SH-SY5Y (cell line): ENCODE measurements around the gene TMEM119.

Experiments
- GATA2 ChIP-seq: IDR thresholded peaks from 2 replicates; pipeline ENCODE4 v1.6.1; 2011; ENCODE audit warnings: mild to moderate bottlenecking, low read depth, low read length
- GATA3 ChIP-seq: IDR thresholded peaks from 2 replicates; pipeline ENCODE4 v1.6.1; 2011; ENCODE audit warnings: low read depth, mild to moderate bottlenecking, low read length, moderate library complexity

DNA sequence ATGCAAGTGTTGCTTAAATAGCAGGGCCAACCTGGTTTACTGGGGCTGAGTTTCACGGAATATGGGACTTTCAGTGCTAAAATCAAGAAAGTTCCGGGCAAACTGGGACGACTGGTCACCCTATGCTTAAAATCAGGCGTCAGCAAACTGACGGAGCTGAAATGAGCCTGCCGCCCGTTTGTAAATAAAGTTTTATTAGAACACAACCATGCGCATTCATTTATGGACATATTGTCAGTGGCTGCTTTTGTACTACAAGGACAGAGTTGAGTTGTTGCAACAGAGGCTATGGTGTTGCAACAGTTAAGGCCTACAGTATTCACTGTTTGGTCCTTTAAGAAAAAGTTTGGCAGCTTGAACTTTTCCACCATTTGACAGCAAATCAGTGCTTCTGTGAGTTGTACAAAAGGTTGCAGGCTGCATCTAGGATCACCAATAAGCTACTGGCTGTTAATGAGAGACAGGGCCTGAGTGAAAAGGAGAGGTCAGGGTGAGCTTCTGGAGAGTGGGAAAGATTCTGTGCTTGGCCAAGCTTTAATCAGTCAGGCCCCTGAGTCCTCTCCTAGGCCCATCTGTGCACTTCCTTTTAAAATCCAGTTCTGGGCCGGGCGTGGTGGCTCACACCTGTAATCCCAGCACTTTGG, 22.5 kb upstream of the TMEM119 start:
- TF ChIP-seq GATA2 (no peak), GATA3 (no peak)
